ENCODE data around the gene PEX11A.

DNA sequence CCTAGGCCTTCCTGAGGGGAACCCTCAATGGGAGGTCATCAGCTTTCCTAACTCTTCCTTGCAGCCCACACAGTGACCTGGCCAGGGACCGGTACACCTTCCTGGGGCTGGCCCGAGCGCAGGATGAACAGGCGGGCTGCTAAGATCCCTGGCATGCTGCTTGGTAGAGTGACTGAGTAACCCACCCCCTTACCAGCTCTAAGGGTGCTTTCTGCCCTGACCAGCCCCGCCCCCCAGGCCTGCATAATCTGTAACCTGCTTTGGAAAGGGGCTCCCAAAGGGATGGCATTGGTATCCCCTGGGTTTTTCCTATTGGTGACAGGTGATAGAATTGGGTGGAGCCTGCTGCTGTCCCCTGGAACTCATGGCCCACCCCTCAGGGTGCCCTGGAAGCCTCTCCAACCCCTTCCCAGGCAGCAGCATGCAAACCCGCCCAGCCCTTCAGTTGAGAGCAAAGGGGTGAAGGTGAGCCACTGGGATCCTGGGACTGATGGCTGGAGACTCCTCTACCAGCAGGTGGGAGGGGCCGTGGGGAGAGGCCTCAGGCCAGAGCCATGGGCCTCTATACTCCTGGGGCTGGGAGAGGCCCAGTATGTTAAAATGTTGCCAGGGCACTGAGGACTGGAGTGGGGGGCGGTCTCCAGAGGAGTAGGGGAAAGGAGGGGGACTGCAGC lies 24.2 kb downstream of the PEX11A start:
- TF ChIP-seq, protein P1, sequence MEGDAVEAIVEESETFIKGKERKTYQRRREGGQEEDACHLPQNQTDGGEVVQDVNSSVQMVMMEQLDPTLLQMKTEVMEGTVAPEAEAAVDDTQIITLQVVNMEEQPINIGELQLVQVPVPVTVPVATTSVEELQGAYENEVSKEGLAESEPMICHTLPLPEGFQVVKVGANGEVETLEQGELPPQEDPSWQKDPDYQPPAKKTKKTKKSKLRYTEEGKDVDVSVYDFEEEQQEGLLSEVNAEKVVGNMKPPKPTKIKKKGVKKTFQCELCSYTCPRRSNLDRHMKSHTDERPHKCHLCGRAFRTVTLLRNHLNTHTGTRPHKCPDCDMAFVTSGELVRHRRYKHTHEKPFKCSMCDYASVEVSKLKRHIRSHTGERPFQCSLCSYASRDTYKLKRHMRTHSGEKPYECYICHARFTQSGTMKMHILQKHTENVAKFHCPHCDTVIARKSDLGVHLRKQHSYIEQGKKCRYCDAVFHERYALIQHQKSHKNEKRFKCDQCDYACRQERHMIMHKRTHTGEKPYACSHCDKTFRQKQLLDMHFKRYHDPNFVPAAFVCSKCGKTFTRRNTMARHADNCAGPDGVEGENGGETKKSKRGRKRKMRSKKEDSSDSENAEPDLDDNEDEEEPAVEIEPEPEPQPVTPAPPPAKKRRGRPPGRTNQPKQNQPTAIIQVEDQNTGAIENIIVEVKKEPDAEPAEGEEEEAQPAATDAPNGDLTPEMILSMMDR (IDR thresholded peaks at IDR 0.05), result no peak
- no peak for TF ChIP-seq POLR2A (IDR thresholded peaks at IDR 0.05)

Measured in sigmoid colon (tissue), 3 donors.